AG08395 (cell line): ENCODE measurements around the gene CARD14.
"Not testable (repeated sequence)": the region's sequence is repeated elsewhere in the genome, so short reads cannot be mapped to it uniquely, and the experiment has no call there.

Experiments
- DNase-seq: peaks from one replicate; pipeline ENCODE4 v3.0.0; 2012; ENCODE audit warnings: mixed read lengths, low spot score

CARD14 gene

DNA sequence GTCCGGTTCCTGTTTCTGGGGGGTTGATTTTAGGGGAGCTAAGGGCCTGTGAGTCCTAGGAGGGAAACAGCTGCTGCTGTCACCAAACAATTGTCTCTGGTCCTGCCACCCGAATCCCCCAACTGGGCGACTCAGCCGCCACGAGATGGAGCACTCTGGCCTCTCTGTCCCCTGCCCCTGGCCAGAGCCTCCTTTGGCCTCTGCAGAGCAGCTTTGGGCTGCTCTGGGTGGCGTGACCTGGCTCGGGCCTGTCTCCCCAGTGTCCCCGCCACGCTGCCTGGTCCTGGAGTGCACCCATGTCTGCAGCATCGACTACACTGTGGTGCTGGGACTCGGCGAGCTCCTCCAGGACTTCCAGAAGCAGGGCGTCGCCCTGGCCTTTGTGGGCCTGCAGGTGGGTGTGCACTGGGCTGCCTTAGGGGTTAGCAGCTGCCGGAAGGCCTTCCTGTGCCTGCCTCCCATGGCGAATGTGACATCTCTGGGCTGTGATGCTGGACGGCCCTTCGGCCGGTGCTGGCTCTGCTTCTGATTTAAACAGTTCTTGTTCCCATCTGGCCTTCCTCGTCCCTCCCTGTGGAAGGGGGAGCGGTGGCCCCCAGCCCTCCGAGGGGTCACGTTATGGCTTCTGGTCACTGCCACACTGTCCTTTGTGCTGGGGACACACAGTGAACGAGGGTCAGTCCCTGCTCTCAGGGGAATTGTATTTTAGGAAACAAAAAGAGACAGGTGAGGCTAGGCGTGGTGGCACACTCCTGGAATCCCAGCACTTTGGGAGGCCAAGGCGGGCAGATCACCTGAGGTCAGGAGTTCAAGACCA, 79.3 kb downstream of the CARD14 start:
- no peak for DNase-seq

GRCh38 chr17:80251966-80252365, 82.1 kb downstream of the CARD14 start:
- no peak for DNase-seq

DNA sequence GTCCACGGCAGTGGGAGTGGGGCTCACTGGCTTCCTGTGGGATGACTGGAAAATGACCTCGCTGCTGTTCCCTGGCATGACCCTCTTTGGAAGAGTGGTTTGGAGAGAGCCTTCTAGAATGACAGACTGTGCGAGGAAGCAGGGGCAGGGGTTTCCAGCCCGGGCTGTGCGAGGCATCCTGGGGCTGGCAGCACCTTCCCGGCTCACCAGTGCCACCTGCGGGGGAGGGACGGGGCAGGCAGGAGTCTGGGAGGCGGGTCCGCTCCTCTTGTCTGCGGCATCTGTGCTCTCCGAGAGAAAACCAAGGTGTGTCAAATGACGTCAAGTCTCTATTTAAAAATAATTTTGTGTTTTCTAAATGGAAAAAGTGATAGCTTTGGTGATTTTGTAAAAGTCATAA, 83.0 kb downstream of the CARD14 start:
- DNase-seq, result no peak

DNA sequence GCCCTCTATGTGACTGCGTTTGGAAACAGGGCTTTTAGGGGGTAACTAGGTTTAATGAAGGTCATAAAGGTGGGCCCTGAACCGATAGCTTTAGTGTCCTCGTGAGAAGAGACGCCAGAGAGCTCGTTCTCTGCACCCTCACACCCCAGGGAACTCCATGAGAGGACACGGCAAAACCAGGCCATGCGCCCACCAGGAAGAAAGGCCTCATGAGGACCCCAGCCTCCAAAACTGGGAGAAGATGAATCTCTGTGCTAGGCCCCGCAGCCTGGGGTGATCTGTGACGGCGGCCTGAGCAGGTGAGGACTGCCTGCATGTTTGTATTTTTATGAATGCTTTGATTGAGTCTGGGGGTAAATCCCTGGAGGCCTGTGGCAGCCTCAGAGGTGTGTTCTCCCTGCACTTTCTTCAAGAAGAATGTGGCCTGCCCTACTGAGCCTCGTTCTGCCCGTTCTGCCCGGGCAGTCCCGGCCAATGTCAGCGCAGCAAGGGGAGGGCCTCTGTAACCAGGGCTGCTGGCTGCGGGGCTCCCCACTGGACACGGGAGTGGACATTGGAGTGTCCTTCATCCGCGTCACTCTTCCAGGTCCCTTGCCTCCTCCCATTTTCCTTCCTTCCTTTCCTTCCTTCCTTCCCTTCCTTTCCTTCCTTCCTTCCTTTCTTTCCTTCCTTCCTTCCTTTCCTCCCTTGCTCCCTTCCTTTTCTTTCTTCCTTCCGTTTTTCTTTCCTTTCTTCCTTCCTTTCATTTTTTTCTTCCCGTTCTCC, 84.0 kb downstream of the CARD14 start:
- DNase-seq, result no peak

DNA sequence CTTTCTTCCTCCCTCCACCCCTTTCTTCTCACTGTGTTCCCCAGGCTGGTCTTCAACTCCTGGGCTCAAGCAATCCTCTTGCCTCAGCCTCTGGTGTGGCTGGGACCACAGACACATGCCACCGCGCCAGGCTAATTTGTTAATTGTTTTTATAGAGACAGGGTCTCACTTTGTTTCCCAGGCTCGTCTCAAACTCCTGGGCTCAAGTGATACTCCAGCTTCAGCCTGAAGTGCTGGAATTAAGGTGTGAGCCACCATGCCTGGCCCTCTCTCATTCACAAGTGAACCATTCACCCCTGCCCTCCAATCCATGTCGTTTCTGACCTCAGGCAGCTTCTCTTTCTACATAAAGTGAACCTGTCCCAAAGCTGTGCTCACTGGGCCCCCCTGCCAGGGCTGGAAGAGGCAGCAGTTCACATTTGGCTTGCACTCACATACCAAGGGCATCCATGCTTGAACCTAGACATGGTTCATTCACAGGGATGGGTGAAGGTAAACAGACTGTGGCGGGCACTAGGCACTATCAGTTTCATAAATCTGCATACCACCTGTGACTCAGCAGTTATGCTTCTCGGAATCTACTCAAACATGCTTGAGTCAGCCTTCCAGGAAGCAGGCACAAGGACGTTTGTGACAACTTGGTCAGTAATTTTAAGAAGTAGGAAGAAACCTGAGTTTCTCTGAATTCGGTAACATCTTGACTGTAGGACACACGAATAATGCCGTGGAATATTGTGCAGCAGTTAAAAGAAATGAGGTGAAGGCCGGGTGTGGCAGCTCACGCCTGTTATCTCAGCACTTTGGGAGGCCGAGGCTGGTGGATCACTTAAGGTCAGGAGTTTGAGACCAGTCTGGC, 84.8 kb downstream of the CARD14 start:
- DNase-seq, result peak; percentile 89

- no peak for DNase-seq
Observed at GRCh38 chr17:80256034-80256350, 86.2 kb downstream of the CARD14 start.

GRCh38 chr17:80257716-80258213, 87.9 kb downstream of the CARD14 start:
- no peak for DNase-seq

DNA sequence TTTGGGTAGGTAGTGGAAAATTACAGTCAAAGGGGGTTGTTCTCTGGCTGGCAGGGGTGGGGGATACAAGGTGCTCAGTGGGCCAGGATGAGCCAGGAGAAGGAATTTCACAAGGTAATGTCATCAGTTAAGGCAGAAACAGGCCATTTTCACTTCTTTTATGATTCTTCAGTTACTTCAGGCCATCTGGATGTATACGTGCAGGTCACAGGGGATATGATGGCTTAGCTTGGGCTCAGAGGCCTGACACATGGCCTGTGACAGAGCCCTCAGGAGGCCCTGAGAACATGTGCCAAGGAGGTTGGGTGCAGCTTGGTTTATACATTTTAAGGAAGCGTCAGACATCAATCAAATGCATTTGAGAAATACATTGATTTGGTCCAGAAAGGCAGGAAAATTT, 88.5 kb downstream of the CARD14 start:
- DNase-seq, result not testable (repeated sequence)
